HUES64 (cell line): Measurements from ENCODE around the gene RAB27B.

ENCODE experiments used
- H3K27ac ChIP-seq: 2 replicates; pipeline ENCODE4 v1.7.0; 2013; ENCODE audit warnings: low read depth, low read length, inconsistent platforms
- H3K27me3 ChIP-seq: 2 replicates; pipeline ENCODE4 v1.6.1; 2013; ENCODE audit warnings: mild to moderate bottlenecking, low read length; ENCODE audit not compliant: insufficient read depth
- H3K36me3 ChIP-seq: 2 replicates; pipeline ENCODE4 v1.6.1; 2013; ENCODE audit warnings: mild to moderate bottlenecking, low read length; ENCODE audit not compliant: insufficient read depth
- H3K4me1 ChIP-seq: 2 replicates; pipeline ENCODE4 v1.6.1; 2013; ENCODE audit warnings: mild to moderate bottlenecking, low read length, moderate library complexity; ENCODE audit not compliant: insufficient read depth
- H3K4me3 ChIP-seq: 2 replicates; pipeline ENCODE4 v1.5.1; 2013; ENCODE audit warnings: mild to moderate bottlenecking, low read length, moderate library complexity
- H3K9ac ChIP-seq: 2 replicates; pipeline ENCODE4 v1.6.1; 2013; ENCODE audit warnings: mild to moderate bottlenecking, low read depth, low read length
- H3K9me3 ChIP-seq: 2 replicates; pipeline ENCODE4 v1.6.1; 2013; ENCODE audit warnings: low read depth, low read length; ENCODE audit not compliant: insufficient read depth
- WGBS: fragments of 150-250, 120-280 bp; methylation state at CpG from one replicate; pipeline ENCODE4 v1.1.7; 2013; ENCODE audit warnings: missing lambda C conversion rate; 5-methylcytosine and 5-hydroxymethylcytosine counted together

The RAB27B gene

DNA sequence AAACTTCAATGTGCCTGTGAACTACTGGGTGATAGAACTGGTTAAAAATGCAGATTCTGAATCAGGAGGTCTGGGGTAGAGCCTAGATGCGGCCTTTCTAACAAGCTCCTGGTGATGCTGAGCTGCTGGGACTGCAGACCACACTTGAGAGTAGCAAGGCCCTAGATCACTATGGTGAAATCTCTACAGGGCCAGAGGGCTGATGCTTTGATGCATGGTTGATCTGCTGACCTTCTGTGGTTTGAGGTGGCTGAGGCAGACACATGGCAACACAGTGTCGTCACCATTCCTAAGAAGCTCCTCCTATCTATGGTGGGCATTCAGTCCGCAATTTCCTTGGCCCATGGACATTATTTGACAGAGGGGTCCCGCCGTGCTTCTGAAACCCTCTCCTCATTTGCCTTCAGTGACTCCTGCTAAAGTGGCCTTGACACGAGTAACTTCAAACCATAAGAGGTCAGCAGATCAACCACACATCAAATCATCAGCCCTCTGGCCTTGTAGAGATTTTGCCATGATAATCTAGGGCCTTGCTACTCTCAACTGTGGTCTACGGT is 111.2 kb downstream of the RAB27B start:
- Histone ChIP-seq H3K27me3 (no peaks in the 10 kb centered on the region), H3K4me1 (no peaks in the 10 kb centered on the region), H3K4me3 (no peak overlapping the region), H3K27ac (no peak overlapping the region), H3K9ac (no peak overlapping the region), H3K36me3 (no peaks in the 10 kb centered on the region), H3K9me3 (no peaks in the 10 kb centered on the region)
- WGBS, result 79% methylated on average over 7 of the region's 7 CpGs

DNA sequence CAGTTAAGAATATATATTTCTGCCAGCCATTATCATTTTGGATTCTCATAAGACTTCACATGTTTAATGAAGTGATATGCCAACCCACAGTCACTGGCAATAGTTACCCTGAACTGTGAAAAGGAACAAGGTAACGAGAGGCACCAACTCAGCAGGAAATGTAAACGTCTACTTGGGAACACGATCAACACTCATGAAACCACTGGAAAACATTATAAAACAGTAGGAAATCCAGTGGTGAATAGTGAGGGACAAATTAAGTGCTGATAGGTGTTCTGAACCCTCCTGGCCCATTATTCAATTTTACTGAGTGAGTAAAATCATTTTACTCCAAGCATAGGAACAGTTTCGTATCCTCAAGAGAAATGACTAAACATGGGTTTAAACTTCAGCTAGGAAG is 113.9 kb downstream of the RAB27B start:
- H3K36me3 ChIP-seq, result no peaks in the 10 kb centered on the region
- no peak overlapping the region for H3K27ac ChIP-seq
- no peak overlapping the region for H3K4me3 ChIP-seq
- H3K4me1 ChIP-seq, result no peaks in the 10 kb centered on the region
- H3K9me3 ChIP-seq, result no peaks in the 10 kb centered on the region
- no peak overlapping the region for H3K9ac ChIP-seq
- no peaks in the 10 kb centered on the region for H3K27me3 ChIP-seq
- 94% methylated on average over 4 of the region's 4 CpGs for WGBS

DNA sequence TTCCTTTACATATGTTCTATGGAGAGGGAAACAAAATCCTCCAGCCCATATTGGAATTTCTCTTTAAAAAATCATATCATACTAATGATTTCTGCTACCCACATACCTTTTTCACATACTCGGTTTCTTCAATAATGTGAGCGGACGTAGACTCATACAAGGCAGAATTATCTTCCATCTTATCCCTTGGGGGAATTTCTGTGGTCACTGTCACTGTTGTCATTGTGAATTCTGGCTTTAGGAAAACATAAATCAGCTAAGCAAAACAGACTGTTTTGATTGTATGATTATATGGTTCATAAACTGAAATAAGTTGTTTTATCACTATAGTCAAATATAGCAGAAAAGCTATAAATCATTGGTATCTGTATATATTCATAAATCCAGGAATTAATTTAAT is 114.3 kb downstream of the RAB27B start:
- H3K9ac ChIP-seq, result no peak overlapping the region
- H3K36me3 ChIP-seq, result no peaks in the 10 kb centered on the region
- no peaks in the 10 kb centered on the region for H3K27me3 ChIP-seq
- 94% methylated on average over 3 of the region's 3 CpGs for WGBS
- H3K9me3 ChIP-seq, result no peaks in the 10 kb centered on the region
- no peaks in the 10 kb centered on the region for H3K4me1 ChIP-seq
- H3K27ac ChIP-seq, result no peak overlapping the region
- H3K4me3 ChIP-seq, result no peak overlapping the region
